DMS53 treated with DMSO at 0.1 percent for 48 hours (cell line): ENCODE data around the gene TNFSF13.

Experiments
- DNase-seq: peaks from one replicate; lab custom pipeline; 2025; ENCODE audit not compliant: unreplicated experiment; lab: John Stamatoyannopoulos, UW

TNFSF13 gene, protein sequence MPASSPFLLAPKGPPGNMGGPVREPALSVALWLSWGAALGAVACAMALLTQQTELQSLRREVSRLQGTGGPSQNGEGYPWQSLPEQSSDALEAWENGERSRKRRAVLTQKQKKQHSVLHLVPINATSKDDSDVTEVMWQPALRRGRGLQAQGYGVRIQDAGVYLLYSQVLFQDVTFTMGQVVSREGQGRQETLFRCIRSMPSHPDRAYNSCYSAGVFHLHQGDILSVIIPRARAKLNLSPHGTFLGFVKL

GRCh38 chr17:7558544-7559319 is at the start of gene TNFSF13:
TNFSF13 (plus strand) TSS chr17:7558750; CDS start chr17:7559040, 290 bp downstream.
- DNase-seq, result no peak

DNA sequence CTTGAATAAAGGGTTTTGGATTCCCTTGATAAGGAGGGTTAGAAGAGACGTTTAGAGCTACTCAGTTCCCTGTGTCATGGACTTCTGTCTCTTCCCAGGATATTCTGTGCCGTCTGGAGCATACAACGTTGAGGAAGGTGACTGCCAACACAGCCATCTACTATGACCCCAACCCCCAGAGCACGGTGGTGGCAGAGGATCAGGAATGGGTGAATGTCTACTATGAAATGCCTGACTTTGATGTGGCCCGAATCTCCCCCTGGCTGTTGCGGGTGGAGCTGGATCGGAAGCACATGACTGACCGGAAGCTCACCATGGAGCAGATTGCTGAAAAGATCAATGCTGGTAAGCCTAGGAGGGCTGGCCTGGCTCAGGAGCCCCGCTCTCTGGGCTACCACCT is 49.7 kb upstream of the TNFSF13 start:
- no peak for DNase-seq

DNA sequence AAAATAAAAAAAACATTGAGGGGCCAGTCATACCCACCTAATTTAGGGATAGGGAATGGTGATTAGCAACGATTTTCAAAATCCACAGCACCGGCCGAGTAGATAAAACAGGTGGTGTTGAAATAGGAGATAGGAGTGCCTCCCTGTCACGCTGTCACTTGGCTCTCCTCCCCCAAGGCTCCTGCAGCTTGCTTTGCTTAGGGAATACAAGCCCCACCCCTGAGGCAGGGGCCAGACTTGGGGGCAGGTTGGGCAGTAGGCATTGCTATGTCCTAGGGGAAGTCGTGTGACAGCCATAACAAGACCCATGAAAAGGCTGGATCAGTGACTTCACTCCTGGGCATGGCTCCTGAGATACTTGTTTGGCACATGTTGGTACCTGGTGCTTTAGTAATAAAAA is 48.6 kb upstream of the TNFSF13 start:
- no peak for DNase-seq

DNA sequence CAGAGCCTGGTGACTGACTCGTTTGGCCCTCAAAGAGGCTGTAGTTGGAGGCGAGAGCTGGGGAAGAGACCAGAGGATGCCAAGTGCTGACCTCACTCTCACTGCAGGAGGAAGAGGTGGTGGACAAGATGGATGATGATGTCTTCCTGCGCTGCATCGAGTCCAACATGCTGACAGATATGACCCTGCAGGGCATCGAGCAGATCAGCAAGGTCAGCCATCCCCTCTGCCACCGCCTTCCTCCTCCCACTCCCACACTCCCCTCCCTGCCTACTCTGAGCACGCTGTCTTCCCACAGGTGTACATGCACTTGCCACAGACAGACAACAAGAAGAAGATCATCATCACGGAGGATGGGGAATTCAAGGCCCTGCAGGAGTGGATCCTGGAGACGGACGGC is 47.4 kb upstream of the TNFSF13 start:
- DNase-seq, result no peak

- DNase-seq, result no peak
Observed at GRCh38 chr17:7512105-7512504, 46.4 kb upstream of the TNFSF13 start.

DNA sequence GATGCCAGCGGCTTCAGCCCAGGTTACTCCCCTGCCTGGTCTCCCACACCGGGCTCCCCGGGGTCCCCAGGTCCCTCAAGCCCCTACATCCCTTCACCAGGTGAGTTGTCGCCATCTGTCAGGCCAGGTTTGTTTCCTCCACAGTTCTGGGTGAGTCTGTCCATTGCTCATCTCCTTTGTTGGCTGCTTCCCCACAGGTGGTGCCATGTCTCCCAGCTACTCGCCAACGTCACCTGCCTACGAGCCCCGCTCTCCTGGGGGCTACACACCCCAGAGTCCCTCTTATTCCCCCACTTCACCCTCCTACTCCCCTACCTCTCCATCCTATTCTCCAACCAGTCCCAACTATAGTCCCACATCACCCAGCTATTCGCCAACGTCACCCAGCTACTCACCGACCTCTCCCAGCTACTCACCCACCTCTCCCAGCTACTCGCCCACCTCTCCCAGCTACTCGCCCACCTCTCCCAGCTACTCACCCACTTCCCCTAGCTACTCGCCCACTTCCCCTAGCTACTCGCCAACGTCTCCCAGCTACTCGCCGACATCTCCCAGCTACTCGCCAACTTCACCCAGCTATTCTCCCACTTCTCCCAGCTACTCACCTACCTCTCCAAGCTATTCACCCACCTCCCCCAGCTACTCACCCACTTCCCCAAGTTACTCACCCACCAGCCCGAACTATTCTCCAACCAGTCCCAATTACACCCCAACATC is 45.6 kb upstream of the TNFSF13 start:
- DNase-seq, result no peak

GRCh38 chr17:7513850-7514419 is 44.6 kb upstream of the TNFSF13 start:
- no peak for DNase-seq

DNA sequence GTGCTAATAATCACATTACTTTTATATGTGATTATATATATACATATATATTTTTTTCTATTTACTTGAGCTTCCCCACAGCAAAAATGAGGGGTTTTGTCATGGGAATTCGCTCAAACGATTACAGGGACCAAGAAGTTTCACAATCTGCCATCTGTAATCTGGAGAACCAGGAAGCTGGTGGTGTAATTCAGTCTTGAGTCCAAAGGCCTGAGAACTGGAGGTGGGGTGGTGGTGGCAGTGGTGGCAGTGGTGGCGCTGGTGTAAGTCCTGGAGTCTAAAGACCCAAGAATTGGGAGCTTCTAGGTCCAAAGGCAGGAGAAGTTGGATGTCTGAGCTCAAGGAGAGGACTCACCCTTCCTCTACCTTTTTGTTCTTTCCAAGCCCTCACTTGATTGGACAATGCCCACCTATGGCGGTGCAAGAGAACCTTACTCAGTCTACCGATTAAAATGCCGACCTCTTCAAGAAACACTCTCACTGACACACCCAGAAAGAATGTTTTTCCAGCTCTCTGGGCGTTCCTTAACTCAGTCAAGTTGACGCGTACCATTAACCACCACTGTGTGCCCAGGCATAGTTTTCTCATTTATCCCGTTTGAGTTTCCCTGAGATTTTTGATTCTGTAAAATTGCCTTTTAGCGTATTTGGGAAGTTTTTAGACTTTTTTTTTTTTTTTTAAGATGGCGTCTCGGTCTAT is 42.5 kb upstream of the TNFSF13 start:
- no peak for DNase-seq

GRCh38 chr17:7523033-7523432 is 35.5 kb upstream of the TNFSF13 start:
- no peak for DNase-seq

- DNase-seq, result no peak
Observed at GRCh38 chr17:7528842-7529241, 29.7 kb upstream of the TNFSF13 start.

- no peak for DNase-seq
Observed at GRCh38 chr17:7530023-7530900, 28.3 kb upstream of the TNFSF13 start.

DNA sequence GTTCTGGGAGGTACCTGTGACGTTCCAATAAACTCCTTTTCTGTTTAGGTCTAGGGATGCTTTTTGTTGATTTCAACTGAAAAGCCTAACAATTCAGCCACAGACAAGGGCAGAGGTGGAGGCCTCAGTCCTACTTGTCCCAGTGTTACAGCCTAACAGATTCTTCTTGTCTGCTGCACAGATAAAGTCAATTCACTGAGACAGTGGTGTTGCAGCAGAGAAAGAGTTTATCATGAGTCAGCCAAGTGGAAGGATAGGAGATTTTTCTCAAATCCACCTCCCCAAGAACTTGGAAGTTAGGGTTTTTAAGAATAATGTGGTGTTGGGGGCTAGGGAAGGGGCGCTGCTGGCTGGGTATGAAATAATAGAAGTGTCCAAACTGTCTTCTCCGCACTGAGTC is 20.5 kb upstream of the TNFSF13 start:
- DNase-seq, result no peak

GRCh38 chr17:7538891-7539545 is 19.5 kb upstream of the TNFSF13 start:
- no peak for DNase-seq

DNA sequence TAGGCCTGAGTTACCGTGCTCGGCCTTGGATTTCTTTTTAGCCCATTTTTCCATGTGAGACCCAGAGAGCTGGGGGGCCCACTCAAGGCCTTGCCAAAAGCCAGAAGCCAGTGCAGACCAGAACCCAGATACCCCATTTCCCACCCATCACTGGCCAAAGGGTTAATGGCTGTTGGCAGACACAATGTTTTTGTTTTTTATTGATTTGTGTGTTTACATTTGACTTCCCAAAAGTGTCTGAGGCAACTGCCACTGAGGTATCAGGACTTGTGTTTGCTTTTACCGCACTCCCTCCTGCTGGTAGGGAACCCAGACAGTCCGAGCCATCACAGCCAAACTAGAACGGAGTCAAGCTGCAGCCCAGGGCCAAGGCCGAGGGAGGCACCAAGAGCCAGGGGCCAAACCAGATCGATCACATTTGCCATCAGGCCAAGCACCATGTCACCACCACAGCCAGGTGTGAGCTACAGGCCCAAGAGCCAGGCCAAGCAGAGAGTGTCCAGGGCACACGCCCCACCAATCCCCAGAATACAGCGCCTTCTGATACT is 17.4 kb upstream of the TNFSF13 start:
- DNase-seq, result no peak

- no peak for DNase-seq
Observed at GRCh38 chr17:7544911-7545310, 13.6 kb upstream of the TNFSF13 start.

DNA sequence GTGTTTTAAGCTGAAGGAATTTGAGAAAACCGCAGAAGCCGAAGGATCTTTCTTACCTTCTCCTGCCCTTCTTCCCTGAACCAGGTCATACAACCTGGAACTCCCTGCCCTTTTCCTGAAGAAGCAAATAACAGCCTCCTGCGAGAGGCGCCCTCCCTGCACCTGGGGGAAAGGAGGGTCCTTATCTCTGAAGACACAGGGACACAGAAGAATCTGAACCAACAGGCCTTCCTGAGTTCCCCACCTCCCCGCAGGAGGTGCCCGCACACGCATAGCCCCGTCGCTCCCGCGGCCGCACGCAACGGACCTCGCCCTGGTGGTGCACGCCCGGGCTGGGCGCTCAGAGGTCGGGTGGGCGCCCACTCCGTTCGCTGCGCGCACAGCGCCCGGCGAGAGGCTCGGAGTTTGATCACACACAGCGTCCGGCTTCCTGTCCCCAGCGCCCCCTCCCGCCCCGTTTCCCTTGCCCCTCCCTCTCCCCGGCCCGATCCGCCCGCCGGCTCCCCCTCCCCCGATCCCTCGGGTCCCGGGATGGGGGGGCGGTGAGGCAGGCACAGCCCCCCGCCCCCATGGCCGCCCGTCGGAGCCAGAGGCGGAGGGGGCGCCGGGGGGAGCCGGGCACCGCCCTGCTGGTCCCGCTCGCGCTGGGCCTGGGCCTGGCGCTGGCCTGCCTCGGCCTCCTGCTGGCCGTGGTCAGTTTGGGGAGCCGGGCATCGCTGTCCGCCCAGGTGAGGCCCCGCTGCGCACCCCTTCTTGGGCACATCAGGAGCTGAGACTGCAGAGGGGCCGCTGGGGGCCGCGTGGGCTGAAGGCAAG is 9.8 kb upstream of the TNFSF13 start, which contains the start of gene TNFSF12:
Gene TNFSF12 (plus strand): TSS at position 474 of the 816 bp plus-strand sequence. CDS start 96 bp downstream, at position 570.
- no peak for DNase-seq

GRCh38 chr17:7549401-7550055 is 9.0 kb upstream of the TNFSF13 start:
- no peak for DNase-seq

DNA sequence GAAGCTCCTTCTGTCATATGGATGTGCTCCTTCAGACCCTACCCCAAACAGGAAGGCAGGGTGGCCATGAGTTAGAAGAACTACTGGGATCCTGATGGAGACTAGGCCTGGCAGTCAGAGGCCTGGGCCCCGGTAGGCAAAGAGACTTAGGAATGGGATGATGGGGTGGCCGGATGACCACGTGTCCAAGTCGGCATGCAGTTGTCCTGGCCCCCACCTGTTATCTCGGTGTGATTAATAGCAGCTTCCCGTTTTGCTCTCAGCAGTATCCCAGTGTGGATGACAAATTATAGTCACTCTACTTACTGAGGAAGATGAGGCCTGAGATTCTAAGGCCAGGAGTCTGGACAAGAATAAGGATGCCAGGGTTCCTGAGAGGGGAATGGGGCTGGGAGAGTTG is 8.2 kb upstream of the TNFSF13 start:
- no peak for DNase-seq
